Stimulated activated CD4-positive, alpha-beta T cell treated with anti-CD3 and anti-CD28 coated beads, Interleukin-4, amount 100 ng/mL, for 4 hours (primary cell): ENCODE data around the gene UIMC1.

ENCODE experiments used
- DNase-seq, 2 experiments: peaks; one replicate each; pipeline ENCODE4 v3.0.0-alpha.2; 2020

The UIMC1 gene

DNA sequence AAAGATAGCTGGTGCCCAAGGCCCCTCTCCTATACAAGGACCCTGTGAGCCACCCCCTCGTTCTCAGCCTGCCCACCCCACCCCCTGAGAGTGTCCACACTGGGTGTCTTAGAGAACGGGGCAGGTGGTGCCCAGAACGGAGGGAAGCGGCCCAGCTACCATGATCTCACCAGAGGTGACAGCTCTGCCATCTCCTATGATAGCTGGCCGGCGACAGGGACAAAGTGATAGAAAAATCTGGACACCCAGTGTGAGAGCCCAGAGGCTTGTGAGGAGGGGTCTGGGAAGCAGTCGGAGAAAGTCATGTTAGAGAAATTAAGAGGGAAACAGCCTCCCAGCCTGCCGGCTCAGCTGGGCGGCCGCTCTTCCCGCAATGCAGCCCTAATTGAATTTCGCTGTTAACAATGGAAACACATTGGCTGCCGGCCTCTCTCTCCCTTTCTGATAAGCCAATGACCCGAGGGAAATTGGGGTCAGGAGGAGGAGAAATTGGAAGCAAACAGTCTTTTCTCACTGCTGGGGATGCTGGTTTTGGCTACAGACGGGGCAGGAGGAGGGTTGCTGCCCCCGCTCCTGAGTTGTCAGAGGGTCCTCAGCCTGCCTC lies 139.8 kb downstream of the UIMC1 start:
- no peak for DNase-seq

DNA sequence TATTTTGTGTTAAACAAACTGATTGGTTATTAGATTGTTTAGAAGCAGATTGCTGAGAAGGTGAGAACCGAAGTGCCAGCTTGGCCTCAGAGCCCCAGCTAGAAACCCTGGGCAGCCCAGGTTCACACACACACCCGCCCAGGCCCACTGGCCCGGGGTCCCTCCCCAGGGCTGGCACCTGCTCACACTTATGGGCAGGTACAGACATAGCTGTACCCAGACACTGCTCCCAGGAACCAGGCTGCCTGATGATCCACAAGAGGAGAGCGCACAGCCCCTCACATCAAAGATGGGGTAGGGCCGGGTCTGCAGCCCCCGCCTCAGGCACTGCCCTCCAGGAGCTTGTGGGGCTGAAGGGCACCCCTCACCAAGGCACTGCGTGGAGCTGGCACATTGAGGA lies 140.6 kb downstream of the UIMC1 start:
- DNase-seq = no peak

DNA sequence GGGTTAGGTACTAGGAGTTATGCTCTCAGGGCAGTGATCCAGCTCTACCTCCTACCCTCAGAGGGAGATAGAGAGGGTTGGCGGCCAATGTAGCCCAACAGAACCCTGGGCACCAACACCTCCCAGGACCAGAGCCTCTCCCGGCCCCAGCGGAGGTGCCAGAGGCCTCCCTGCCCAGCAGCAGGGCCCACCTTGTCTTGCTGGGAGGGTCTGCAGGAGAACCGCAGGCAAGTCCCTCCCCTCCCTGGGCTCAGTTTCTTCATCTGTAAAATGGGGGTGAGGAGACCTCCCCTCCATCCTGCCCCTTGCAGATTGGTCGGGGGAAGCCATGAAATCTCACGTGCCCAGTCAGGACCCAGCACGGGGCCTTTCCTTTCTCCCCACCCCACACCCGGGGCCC lies 141.8 kb downstream of the UIMC1 start:
- DNase-seq = no peak

DNA sequence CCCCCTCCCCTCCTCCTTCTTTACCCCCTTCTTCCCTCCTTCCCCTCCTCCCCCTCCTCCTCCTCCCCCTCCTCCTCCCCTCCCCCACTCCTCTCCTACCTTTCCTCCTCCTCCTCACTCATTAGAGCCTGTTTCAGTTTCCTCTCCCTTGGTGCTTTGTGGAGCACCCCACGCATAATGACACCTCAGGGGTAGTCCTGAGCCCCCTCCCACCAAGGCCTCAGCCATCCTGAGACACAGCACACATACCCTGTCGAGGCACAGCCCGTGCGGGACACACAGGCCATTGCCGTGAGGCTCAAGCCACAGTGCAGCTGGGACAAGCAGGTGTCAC lies 142.8 kb downstream of the UIMC1 start:
- no peak for DNase-seq

DNA sequence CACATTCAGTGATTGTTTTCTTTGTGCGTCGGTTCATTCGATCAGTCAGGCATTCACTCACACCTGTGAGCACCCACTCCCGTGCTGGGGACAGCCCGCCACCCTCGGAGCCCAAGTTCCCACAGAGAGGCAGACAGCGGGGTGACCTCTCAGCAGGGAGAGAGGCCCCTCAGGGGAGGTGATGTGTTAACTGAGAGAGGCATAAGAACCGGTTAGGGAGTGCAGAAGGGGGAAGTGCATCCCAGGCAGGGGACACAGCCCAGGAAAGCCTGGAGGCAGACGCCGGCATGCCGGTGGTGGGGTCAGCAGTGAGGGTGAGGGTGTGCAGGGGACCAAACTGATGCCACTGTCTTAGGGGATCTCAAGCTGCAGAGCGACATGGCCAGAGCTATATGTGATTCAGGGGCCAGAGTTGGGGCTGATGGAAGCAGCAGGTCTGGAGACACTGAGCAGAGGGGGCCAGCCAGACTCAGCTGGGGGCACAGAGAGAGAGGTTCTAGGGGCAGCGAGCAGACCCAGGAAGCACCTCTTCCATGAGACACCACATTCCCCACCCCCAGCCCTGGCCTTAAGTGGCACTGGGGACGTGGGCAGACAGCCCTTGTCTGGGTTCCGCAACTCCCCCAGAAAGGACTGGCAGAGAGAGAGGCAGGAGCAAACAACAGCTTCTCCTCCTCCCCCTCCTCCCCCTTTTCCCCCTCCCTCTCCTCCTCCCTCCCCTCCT lies 143.4 kb downstream of the UIMC1 start:
- no peak for DNase-seq

DNA sequence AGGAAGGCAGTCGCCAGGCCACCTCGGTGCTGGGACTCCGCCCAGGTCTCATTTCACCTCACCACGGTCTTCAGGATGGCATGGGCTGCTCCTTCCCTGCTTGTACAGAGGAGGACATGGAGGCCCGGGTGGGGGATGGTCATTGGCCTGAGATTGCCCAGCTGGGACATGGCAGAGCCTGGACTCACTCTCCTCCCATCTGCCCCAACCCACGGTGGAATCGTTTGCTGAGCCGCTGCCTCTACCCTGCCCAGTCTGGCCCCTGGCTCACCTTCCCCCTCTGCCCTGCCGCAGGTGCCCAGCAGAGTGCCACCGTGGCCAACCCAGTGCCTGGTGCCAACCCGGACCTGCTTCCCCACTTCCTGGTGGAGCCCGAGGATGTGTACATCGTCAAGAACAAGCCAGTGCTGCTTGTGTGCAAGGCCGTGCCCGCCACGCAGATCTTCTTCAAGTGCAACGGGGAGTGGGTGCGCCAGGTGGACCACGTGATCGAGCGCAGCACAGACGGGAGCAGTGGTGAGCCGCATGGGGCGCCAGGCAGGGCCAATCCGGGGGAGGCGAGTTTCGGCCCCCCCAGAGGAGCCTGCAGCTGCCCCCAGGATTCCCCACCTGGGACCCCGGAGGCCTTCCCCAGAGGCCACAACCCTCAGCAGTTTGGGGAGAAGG lies 144.1 kb downstream of the UIMC1 start:
- no peak for DNase-seq

DNA sequence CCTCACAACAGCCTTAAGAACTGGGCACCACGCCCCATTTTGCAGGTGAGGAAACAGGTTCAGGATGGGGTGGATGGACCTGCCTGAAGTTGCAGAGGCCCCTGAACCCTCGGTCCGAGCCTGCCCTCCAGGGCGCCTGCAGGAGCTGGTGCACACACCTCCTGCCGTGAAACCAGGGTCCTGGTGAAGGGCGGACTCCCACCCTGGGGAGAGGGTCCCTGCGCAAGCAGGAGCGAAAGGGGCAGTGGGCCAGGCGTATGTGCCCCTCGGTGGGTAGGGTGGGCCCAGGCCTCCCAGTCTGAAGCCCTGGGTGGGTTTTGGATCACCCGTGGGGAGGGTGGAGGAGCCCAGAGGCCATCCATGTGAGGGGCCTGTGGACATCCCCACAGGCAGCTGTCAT lies 145.3 kb downstream of the UIMC1 start:
- DNase-seq = no peak

DNA sequence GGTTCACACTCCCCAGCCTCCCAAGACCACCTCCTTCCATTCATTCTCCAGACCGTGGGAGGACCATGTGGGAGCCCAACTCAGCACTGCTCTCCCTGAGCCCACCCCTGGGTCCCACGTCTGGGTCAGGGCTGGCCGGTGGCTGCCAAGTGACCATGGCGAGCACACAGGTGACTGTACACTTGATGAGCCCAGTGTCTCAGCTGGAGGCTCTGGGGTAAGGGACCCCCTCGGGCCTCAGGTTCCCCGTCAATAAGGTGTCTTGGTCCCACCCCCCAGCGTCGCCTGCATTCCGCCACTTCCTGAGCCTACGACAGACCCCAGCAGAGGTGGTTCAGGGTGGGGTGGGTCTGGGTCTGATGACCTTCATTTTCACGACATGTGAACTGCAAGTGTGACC lies 146.2 kb downstream of the UIMC1 start:
- DNase-seq = no peak

DNA sequence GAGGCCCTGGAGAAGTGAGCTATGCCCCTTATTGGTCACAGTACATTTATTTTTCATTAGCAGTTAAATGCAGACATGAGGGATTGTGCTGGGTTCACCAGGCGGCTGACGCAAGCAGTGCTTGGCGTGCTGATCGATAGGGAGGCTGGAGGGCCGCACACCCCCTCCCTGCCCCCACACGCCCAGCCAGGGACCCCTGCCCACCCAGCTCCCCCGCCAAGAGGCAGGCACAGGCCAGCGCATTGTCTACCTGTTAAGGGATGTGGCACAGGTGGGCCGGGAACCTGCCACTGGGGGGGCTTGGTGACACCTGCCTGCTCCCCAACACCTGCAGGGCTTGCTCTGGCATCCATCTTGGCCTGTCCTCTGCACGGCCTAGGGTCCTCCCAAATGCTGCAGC lies 146.7 kb downstream of the UIMC1 start:
- DNase-seq = no peak

DNA sequence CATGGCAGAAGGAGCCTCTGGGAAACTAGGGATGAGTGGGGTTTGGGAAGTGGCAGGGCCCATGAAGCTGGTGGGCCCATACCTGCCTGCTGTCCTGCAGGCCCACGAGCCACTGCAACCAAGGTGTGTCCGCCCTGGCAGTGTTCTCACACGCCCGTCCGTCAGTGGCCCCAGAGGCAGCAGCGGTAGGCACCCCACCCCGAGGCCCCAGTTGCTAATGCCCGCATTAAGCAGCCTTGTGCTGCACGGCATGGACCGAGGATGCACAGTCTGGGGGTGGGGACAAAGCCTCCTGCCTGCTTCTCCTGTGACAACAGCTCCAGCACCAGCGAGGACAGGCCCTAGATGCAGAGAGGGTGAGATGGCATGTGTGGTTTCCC lies 148.7 kb downstream of the UIMC1 start:
- no peak for DNase-seq

DNA sequence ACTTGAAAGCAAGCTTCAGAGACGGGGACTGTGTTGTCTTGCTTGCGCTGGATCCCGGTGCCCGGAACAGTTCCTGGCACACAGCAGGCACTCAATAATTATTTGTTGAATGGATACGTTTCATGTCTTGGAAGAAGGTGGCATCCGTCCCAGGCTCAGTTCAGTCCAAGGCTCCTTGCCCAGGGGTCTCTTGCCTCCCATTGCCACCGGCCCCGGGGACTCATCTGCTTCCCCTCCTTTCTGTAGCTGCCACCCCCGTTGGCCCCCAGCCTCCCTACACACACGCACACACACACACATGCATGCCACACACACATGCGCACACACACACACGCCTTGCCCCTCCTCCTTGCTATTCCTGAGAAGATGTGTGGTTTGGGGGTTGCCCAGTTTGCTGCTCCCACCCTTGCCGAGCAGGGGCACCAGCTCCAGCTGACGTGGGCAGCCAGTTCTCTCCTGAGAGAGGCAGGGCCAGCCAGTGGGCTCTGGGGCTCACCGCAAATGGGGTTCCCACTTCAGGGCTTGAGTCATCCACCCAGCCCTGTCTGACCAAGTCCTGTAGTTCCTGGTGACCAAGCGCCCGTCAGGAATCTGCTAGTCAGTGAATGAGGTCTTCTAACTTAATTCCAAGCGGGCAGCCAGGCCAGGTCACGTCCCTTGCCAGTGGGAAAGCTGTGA lies 149.2 kb downstream of the UIMC1 start:
- DNase-seq = no peak

DNA sequence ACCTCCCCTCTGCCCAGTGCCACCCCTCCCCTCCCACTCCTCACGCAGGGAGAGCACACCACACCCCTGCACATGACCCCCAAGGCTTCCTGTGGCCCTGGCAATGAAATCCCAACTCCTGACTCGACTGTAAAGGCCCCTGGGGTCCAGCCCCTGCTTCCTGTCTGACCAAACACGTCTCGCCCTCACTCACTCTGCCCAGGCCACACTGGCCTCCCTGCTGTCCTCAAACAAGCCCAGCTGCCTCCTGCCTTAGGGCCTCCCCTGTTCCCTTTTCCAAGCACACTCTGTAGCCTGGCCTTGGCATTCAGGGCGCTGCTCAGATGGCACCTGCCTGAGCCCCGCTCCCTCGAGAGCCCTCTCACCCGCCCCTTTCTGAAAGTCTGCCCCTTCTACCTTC lies 149.8 kb downstream of the UIMC1 start:
- no peak for DNase-seq

DNA sequence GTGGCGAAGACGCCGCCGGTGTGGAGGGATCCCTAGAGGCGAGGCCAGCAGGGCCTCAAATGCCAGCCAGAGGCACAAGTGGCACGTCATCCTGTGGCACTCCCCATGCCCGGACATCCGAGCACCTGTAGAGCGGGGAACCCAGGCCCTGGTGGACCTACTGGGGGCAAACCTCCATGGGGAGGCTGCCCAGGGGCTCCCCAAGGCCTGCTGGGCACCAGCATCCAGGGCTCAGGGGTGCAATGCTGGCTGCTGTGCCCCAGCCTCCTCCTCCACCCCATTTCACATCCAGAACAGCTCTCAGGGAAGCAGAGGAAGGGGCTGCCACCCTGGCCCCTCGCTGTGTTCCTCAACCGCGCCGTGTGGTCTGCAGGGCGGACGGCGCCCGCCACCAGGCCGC lies 151.0 kb downstream of the UIMC1 start:
- DNase-seq = no peak
